ENCODE data around the gene PEDS1. TPM values are rescaled to one million over a fixed set of nuclear protein-coding genes. Genes with fewer than 3 reads are reported as not detected.
A peak's percentile ranks its signal among the peaks of the same experiment; 100 is the strongest.
"Not testable (repeated sequence)": the region's sequence is repeated elsewhere in the genome, so short reads cannot be mapped to it uniquely, and the experiment has no call there.

PEDS1 gene
- total RNA-seq, 1 donor from 2014 or later: 28.6 TPM

DNA sequence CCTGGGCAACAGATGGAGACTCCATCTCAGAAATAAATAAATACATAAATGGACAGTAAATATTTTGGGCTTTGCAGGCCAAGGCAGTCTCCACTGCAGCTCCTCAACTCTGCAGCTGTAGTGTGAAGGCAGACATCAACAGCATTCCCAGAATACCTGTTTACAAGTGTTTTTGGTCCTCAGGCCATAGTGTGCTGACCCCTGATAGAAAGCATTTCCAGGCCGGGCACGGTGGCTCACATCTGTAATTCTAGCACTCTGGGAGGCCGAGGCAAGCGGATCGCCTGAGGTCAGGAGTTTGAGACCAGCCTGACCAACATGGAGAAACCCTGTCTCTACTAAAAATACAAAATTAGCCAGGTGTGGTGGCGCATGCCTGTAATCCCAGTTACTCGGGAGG, 18.4 kb downstream of the PEDS1 start:
- DNase-seq (ENCODE audit: low spot score): not testable (repeated sequence)

DNA sequence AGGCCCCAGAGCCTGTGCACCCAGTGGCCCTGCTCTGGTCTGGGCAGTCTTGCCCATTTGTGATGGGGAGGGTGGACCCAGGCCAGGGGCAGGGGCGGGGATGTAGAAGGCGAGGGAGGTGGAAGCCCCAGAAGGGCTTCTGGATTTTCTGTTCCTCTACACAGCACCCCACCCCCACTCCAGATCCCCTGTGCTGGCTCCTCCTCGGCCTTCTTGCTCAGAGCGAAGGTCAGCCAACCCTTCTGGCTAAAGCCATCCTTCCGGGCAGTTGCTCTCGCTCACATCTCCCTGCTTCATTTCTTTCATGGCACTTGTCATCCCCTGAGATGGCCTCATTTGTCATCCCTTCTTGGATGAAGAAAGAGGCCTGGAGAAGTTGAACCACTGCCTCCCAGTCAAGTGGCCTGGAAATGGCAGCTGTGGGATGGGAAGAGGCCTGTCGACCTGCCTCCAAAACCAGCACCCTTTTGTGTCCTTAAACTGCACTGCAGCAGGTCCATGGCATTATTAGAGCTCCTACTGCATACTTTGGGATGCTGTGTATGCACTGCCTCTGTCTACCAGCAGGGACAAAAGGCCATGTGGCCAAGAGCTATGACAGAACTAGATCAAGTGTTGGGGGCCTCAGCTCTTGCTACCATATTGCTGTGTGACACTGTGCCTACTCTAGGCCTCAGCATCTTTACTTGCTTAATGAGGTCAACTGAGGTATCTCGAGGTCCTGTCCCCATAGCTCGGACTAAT, 19.9 kb downstream of the PEDS1 start:
- DNase-seq (ENCODE audit: low spot score): no peak

DNA sequence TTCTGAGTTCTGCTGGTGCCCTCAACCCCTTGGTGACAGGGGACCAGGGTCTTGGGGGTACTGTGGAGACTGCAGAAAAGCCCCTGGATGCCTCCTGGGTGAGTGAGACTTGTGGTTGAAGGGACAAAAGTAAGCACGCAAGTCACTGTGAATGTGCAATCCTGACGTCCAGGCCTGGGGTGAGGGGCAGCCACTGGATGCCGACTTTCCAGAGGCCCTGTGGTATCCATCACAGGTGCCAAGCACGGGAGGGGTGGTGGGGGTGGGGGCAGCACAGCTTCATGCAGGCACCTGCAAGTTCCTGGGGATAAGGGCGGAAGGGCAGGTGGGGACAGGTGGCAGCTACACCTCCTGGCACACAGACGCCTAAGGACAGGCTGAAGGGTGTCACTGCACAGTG, 20.5 kb downstream of the PEDS1 start:
- DNase-seq (ENCODE audit: low spot score): no peak

DNA sequence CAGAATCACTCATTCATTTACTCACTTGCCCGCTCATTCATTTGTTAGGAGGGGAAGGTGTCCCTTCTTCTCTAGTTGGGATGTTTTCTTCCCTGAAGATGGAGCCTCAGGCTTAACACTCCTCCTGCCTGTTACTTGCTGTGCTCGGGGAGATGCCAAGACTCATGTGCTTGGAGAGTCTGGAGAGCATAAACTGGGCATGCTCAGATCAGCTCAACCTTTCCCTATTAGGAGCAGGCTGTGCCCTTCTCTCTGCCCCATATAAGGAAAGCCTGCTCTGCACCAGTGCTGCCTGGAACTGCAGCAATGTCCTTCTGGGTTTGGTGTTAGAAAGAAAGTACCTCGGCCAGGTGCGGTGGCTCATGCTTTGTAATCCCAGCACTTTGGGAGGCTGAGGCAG, 22.5 kb downstream of the PEDS1 start:
- peak; percentile 40 for DNase-seq (ENCODE audit: low spot score)

DNA sequence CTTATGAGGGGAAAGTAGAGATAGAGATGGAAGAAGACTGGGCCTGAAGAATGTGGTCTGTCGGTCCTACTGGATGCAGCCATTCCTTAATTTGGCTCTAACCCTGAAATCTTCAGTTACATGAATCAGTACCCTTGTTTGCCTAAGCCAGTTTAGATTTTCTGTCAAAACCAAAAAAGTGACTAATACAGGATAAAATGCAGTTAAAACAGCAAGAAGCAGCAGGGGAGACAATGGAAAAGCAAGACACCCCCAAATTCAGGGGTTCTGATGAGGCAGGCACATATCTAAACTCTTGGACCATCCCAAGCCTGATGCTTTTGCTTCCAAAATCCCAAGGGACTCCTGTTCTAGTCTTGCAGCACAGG, 23.2 kb downstream of the PEDS1 start:
- no peak for DNase-seq (ENCODE audit: low spot score)

DNA sequence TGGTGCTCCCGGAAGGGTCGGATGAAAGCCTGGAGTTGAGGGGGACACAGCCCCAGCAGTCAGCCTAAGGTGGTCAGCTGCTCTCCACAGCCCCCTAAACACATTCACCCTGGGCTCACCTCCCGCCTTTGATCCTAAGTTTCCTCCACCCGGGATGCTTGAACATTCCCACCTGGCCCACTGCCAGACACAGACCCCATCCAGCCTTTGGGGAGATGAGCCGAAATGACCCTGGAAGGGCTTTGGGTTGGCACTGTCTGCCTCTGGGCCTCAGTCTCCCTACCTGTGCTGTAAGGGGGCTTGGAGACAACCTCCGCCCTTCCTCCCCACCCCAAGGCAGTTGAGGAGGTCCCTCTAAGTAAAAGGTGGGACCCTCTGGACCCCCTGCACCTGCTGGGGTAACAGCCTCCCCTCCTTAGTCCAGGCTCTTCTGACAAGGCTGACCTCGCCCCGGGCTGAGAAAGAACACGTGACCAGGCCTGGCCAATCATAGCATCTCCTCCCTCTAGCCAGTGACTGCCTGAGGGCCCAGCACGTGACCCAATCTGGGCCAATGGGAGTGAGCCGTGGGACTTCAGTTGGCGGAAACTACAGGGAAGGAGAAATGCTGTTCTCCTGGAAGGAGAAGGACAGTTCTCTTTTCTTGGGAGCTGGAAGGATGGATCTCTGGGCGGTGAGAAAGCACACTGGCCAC, 23.7 kb downstream of the PEDS1 start:
- no peak for DNase-seq (ENCODE audit: low spot score)

DNA sequence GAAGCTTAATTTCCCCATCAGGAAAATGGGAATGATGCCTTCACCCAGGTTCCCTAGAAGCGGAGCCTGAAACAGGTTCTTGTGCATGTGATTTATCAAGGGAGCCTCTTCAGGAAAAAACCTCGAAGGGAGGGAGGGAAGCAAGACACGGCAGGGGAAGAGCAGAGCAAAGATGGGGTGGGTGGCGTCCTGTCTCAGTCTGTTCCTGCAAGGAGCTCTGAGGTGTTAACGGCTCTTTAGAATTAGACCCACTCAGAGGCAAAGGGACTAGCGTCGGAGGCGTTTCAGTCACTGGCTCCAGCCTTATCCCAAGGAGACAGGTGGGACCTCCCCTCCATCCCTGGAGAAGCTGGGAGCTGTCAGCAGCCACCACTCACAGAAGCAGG, 25.0 kb downstream of the PEDS1 start:
- no peak for DNase-seq (ENCODE audit: low spot score)

DNA sequence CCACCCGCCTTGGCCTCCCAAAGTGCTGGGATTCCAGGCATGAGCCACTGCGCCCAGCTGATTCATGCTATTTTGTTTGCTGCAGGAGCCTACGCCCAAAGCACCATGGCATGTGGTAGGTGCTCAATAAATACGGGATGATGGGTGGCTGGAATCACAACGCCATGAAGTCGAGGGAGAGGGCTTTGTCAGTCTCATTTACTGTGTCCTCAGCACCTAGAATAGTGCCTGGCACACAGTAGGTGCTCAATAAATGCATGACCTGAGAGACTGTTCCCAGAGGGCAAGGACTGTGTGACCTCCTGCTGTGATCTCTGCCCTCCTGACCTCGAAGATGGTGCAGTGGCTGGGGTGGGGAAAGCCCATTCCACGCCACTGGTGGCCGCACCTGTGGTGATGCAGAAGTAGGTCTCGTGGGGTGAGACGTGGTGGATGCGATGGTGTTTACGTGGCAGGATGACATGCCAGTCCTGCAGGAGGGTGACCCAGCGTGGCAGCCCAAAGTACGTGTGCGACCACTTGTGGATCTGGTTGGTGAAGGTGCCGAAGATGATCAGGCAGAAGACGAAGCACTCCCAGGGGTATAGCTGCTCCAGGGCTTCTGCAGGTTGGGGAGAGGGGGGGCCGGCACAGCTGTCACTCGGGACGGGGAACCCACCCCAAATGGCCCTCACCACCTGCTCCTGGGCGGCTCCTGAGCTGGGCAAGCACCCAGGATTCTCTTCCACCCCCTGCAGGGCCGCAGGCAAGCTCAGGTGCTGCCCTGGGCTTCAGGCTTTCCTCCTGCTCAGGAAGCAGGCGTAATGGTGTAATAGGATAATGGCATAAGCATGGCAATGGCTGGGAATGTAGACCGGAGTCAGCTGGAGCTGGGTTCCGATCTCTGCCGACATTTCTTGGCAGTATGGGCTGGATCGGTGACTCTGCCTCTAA, 25.7 kb downstream of the PEDS1 start:
- no peak for DNase-seq (ENCODE audit: low spot score)

DNA sequence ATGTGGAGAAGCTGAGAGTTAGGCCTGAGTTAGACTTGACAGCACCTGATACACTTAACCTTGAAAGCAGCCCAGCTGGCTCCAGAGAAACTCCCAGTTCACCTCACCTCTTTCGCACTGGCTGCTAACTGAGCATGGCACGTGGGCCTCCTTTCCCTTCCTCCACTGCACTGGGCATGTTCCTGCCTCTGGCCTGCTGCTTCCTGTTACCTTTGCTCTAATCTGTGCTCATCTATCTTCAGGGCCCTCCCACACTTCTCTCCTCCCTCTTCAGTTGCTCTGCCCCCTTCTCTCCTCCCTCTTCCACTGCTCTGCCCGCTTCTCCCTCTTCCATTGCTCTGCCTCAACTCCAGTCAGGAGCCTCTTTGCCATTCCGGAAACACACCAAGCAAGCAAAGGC, 26.9 kb downstream of the PEDS1 start:
- peak; percentile 80 for DNase-seq (ENCODE audit: low spot score)

DNA sequence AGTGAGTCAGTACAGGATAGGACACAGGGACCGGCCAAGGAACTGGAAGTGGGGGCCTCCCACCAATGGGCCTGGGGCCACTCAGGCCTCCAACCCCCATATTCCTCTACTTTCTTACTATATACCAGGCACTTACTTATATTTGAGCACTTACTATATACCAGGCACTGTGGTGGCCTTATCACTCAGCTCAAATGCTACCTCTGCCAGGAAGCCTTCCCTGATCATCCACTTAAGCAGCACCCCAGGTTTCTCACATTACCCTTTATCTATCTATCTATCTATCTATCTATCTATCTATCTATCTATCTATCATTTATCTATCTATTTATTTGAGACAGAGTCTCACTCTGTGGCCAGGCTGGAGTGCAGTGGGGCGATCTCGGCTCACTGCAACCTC, 28.2 kb downstream of the PEDS1 start:
- no peak for DNase-seq (ENCODE audit: low spot score)

DNA sequence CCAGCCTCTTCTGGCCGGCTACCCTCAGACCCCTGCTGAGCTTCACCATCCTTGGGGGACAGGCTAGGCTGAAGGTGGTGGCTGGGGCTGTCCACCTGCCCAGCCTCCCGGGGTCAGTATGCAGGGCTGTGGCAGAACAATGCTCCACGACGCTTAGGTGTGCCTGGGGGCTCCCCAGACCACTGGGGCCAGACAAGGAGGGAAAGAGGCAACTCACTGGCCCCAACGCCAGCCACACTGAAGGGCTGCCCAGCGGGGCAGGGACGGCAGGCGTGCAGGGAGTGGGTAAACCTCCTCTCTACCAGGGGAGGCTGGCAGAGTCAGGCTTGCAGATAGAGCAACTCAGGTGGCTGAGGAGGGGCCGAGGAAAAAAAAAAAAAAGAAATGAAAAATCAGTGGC, 29.0 kb downstream of the PEDS1 start:
- DNase-seq (ENCODE audit: low spot score): no peak

DNA sequence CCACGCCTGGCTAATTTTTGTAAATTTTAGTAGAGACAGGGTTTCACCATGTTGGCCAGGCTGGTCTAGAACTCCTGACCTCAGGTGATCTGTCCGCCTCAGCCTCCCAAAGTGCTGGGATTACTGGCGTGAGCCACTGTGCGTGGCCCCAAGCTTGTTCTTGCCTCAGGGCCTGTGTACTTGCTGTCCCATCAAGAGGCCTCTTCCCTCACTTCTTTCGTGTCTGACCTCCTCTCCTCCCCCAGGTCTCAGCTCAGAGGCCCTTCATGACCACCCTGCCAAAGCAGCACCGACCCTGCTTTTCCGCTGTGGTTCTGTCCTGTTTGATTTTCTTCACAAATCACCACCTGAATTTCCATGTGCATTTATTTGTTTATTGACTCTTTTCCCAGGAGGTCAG, 30.1 kb downstream of the PEDS1 start:
- DNase-seq (ENCODE audit: low spot score): no peak

DNA sequence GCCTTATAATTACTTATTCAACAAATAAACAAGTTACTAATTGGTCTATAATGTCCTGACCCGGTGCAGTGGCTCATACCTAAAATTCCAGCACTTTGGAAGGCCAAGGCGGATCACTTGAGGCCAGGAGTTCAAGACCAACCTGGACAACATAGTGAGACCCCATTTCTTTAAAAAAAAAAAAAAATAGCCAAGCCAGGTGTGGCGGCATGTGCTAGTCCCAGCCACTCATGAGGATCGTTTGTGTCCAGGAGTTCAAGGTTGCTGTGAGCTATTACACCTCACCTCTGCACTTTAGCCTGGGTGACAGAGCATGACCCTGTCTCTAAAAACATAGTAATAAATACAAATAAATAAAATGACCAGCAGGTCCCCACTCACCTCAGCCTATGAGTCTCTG, 30.8 kb downstream of the PEDS1 start:
- DNase-seq (ENCODE audit: low spot score): no peak

DNA sequence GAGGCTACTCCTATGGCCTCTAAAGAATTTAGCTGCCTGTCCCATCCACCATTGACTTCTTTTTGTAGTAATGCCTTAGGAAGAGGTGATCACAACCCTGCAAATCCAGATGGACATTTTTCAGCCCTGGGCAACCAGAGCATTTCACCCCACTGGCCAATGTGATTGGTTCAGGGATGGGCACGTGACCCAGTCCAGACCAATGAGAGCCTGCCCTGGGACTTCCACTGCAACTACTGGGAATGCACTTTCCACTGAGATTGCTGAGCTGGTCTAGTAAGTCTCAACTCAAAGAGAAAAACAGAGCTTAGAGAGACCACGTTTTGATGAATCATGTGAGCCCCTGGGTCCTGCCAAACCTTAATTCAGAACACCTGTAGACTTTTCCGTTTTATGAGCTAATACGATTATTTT, 31.7 kb downstream of the PEDS1 start:
- DNase-seq (ENCODE audit: low spot score): no peak

DNA sequence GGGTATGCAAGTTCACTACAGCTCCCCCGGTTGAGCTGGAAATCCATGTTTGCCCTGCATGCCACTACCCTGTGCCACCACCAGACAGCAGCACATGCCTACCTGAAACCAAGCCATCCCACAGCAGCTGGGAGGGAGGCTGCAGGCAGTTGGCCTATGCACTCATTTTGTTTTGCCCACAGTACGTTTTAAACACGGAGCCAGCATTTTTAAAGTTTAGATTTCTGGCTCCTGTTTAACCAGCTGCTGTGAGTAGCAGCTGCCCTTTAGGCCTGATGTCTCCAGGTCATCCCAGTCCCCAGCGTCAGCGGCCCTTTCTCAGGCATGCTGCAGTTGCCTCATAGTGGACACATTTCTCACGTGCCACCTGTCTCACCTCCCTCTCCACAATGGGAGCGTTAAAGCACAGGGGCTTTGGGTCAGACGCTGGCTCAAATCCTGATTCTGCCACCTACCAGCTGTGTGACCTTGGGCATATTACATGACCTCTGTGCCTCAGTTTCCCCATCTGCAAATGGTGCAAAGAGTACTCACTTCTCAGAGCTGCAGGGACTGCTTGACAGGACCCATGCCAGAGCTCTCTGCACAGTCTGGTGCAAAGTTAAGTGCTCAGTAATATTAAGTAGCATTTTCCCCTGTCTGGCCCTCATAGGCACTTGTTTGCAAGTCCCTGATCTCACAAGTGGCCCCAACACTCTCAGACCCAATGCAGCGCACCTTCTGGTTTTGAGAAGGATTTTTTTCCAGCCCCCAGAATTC, 32.4 kb downstream of the PEDS1 start:
- DNase-seq (ENCODE audit: low spot score): peak; percentile 59

DNA sequence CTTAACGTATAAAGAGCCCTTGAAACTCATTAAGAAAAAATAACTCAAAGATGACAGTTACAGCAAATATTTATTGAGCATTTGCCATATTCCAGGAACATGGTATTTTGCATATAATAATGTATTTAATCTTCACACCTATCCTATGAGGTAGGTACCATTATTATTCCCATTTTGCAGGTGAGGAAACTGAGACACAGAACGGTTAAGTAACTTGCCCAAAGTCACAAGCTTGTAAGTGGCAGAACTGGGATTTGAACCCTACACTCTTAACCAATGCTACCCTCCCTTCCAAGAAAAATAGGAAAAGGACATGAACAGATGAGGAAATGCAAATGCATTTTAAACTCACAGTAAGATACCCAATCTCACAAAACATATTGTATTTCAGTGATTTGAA, 35.3 kb downstream of the PEDS1 start:
- no peak for DNase-seq (ENCODE audit: low spot score)

DNA sequence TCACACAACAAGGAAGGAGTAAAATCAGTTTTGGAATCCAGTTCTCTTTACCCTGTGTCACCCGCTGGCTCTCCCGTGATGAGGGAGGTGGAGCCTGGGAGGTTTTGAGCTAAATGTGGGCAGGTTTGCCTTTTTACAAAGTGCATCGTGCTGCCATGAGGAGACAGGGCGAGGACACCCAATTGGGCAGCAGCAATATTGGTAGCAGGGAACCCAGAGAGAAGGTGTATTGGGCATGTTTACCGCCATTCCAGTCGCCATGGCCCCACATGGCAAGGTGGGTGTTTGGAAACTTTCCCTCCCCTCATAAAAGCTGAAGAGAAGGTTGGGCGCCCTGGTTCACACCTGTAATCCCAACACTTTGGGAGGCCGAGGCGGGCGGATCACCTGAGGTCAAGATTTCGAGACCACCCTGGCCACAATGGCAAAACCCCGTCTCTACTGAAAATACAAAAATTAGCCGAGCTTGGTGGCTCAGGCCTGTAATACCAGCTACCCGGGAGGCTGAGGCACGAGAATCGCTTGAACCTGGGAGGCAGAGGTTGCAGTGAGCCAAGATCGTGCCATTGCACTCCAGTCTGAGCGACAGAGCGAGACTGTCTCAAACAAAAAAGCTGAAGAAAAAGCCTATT, 37.0 kb downstream of the PEDS1 start:
- no peak for DNase-seq (ENCODE audit: low spot score)

DNA sequence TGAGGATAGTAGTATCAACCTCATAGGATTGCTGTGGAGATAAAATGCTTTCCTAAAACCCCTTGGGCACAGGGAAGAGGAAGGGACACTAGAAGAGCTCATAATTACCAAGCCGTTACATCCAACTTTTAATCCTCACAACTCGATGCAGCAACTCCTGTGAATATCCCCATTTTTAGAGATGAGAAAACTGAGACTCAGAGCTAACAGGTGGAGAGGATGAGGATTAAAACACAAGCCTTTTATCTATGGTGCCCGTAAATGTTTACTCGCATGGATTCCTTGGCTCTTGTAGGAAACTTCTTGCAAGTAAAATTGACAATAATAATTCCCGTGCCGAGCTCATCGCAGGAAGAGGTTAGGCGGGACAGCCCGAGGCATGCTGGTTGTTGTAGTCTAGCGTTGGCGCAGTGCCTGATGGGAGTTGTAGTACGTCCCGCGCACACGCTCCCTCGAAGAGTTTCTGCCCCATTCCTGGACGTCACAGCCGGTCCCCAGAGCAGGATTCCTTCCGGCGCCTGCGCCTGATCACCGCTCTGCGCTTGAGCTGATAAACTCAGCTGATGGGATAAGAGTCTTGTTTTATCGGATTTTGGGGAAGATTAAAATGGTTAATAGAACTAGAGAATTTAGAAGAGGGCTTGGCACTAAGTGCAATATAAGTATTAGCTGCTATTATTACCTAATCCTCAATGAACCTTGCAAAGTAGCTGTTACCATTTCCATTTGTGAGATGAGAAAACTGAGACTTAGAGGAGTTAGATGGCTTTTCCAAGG, 37.7 kb downstream of the PEDS1 start:
- peak; percentile 97 for DNase-seq (ENCODE audit: low spot score)

DNA sequence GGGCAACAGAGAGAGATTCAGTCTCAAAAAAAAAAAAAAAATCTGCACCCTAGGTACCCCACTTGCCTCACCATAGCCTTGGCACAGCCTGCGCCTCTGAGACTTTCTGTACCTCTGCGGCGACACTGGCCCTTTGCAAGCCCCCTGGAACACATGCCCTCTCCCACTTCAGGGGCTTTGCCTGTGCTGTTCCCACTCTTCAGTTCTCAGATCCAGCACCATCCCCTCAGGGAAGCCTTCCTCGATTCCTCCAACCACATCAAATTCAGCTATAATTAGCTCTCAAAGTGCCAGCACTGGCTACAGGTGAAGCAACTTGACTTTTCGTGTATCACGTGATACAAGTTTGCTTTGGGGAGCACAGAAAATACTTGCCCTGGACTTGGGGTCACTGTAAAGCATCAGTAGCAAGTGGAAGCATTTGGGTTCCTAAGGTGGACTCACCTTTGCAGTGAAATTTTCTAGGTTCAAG, 38.4 kb downstream of the PEDS1 start:
- no peak for DNase-seq (ENCODE audit: low spot score)
